ENCODE measurements around the gene SYNE3. TPM values are rescaled to one million over a fixed set of nuclear protein-coding genes. Genes with fewer than 3 reads are reported as not detected.

Gene SYNE3
- total and polyA plus RNA-seq, 9 of the 15 experiments (the other 6 are each of a cell fraction or from before 2014, with no cell fraction given): 0.04 to 3.1 (median 0.55) TPM

DNA sequence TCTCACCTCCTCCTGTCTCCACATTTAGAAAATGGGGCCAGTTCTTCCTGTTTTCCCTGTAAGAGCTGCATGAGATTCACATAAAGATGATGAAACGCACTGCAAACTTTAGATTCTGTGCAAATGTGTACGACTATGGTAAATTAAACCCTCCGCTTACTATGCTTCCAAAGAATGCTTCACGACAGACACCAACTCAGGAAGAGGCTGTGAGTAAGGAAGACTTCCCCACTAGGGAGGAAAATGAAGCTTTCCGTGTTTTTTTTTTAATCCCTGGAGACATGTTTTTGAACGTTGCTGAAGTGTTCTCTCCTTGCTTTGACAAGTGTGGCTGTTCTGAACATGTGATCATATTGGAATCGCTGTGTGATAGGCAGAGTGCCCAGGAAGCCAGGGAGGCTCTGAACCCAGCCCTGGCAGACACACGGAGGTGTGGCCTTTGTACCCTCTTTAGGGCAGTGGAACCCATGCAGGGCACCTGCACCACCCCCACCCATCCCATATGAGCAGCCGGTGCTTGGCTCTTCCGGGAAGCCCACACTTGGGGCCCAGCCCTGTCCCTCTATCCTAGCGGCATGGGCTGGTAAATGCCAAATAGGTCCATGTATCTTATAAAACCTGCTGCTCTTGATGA is 7.5 kb upstream of the SYNE3 start:
- in situ Hi-C loops (cut with MboI): no loop called here
- peak overlapping the region; percentile 9; the same call in 1 of the 2 replicates for H3K4me3 ChIP-seq
- TF ChIP-seq ZNF282 (CRISPR knock-in tag; IDR thresholded peaks at IDR 0.05) (no peak), JUN (IDR thresholded peaks at IDR 0.05; ENCODE audit: borderline replicate concordance, low read depth, low read length) (0 out of 2 replicates have a peak, but pooled peaks have one; percentile 29), JUN (CRISPR knock-in tag; IDR thresholded peaks at IDR 0.05; ENCODE audit: borderline replicate concordance) (no peak), SRF (CRISPR knock-in tag; IDR thresholded peaks at IDR 0.05) (0 out of 4 replicates have a peak, but pooled peaks of 1 of the 2 experiments have one; percentile 5), ZNF707 (CRISPR knock-in tag; conservative IDR thresholded peaks at IDR 0.05) (no peak), NFRKB (IDR thresholded peaks at IDR 0.05; ENCODE audit: low read depth) (peak; percentile 72; the same call in 1 of the 2 replicates), THRAP3 (IDR thresholded peaks at IDR 0.05; ENCODE audit: borderline replicate concordance) (no peak), ATF7 (IDR thresholded peaks at IDR 0.05) (peak; percentile 78), SAFB2 (IDR thresholded peaks at IDR 0.05; ENCODE audit: borderline replicate concordance, low read depth, low read length, severe bottlenecking) (no peak), ELF4 (CRISPR knock-in tag; IDR thresholded peaks at IDR 0.05) (0 out of 2 replicates have a peak, but pooled peaks have one; percentile 53), CEBPG (CRISPR knock-in tag; IDR thresholded peaks at IDR 0.05) (peak; percentile 94), CEBPG (tag; conservative IDR thresholded peaks at IDR 0.05 in 1 of 2, IDR thresholded peaks at IDR 0.05 in 1 of 2) (peak; percentile 84 to 98), PHF8 (IDR thresholded peaks at IDR 0.05; ENCODE audit: borderline replicate concordance, low read length) (0 out of 2 replicates have a peak, but pooled peaks have one; percentile 15)
- TF ChIP-seq, protein P1, sequence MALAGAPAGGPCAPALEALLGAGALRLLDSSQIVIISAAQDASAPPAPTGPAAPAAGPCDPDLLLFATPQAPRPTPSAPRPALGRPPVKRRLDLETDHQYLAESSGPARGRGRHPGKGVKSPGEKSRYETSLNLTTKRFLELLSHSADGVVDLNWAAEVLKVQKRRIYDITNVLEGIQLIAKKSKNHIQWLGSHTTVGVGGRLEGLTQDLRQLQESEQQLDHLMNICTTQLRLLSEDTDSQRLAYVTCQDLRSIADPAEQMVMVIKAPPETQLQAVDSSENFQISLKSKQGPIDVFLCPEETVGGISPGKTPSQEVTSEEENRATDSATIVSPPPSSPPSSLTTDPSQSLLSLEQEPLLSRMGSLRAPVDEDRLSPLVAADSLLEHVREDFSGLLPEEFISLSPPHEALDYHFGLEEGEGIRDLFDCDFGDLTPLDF (CRISPR knock-in tag; IDR thresholded peaks at IDR 0.05): no peak
- TF ChIP-seq, protein P2, sequence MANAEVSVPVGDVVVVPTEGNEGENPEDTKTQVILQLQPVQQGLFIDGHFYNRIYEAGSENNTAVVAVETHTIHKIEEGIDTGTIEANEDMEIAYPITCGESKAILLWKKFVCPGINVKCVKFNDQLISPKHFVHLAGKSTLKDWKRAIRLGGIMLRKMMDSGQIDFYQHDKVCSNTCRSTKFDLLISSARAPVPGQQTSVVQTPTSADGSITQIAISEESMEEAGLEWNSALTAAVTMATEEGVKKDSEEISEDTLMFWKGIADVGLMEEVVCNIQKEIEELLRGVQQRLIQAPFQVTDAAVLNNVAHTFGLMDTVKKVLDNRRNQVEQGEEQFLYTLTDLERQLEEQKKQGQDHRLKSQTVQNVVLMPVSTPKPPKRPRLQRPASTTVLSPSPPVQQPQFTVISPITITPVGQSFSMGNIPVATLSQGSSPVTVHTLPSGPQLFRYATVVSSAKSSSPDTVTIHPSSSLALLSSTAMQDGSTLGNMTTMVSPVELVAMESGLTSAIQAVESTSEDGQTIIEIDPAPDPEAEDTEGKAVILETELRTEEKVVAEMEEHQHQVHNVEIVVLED (CRISPR knock-in tag; IDR thresholded peaks at IDR 0.05): peak; percentile 40; the same call in 1 of the 2 replicates

More for the DNA sequence above, 7.5 kb upstream of the SYNE3 start:
- Histone ChIP-seq H2AFZ (ENCODE audit: low read depth, low read length) (peak overlapping the region; percentile 76), H3K9ac (ENCODE audit: insufficient read depth in 1 of 2, low read depth in 2 of 2, low read length in 2 of 2) (peak overlapping the region; percentile 43 to 51; a peak in 3 of 4 replicates), H4K20me1 (replicated peaks; ENCODE audit: control insufficient read depth, insufficient read depth, low read length) (no peaks in the 10 kb centered on the region), H3K79me2 (ENCODE audit: control insufficient read depth, insufficient read depth, low read length) (no peaks in the 10 kb centered on the region; the same call in 2 of the 3 replicates), H3K4me2 (ENCODE audit: insufficient read depth, low read length) (peak overlapping the region; percentile 74), H3K9me1 (ENCODE audit: control insufficient read depth, insufficient read depth, low read length) (no peaks in the 10 kb centered on the region), H3K27ac (ENCODE audit: extremely low read depth, low read depth, low read length) (peak overlapping the region; percentile 63), H3K9me3 (replicated peaks; ENCODE audit: control insufficient read depth, insufficient read depth, low read depth, low read length) (no peaks in the 10 kb centered on the region), H3K36me3 (ENCODE audit: control insufficient read depth, insufficient read depth, low read length) (no peaks in the 10 kb centered on the region), H3K27me3 (ENCODE audit: control insufficient read depth in 2 of 2, insufficient read depth in 2 of 2, low read length in 2 of 2) (no peaks in the 10 kb centered on the region), H3K4me1 (replicated peaks in 1 of 2; ENCODE audit: control insufficient read depth in 2 of 2, insufficient read depth in 2 of 2, low read length in 2 of 2) (peaks cover 0 to 54% of the 10 kb centered on the region in 2 experiments; a peak in 3 of 5 replicates)
- CTCF ChIA-PET (ENCODE audit: low intra/inter-chr PET ratio): no interaction called here
- WGBS (ENCODE audit: insufficient coverage, low coverage, missing lambda C conversion rate): 7% methylated on average over 10 of the region's 11 CpGs
- POLR2A ChIA-PET: interaction anchor here (0.6 to 2.2 kb wide), 9 partner anchors 8 to 73 kb away, joined by 3 to 11 read pairs (median 3); partner anchors contain the start of gene GLRX5
- ATAC-seq: peak; percentile 83
- DNase-seq (ENCODE audit: extremely low read depth in 1 of 4, low spot score in 3 of 4): peak; percentile 47 to 56 (median 51)
- intact Hi-C loops (cut with micrococcal nuclease): no loop called here
- BruUV-seq (replicated peaks): no TSS peak
- peak; percentile 44 for FAIRE-seq
